Lower lobe of right lung (tissue), 2 donors: ENCODE results near the gene CTSL. TPM values are rescaled to one million over a fixed set of nuclear protein-coding genes. Genes with fewer than 3 reads are reported as not detected.

Experiments used
- ATAC-seq, 2 donors: fragments of 200-7000 bp; cut with Tn5 transposase; one replicate each; pipeline ENCODE4 v1.9.1; 2020 to 2022; ENCODE audit warnings: mild to moderate bottlenecking in 2 of 2, moderate library complexity in 2 of 2
- DNase-seq: peaks from one replicate; pipeline ENCODE4 v3.0.0-alpha.2; 2020
- H3K27ac ChIP-seq: fragments of 200-600 bp; one replicate; pipeline ENCODE4 v1.8.0; 2022
- H3K27me3 ChIP-seq: fragments of 200-600 bp; one replicate; pipeline ENCODE4 v1.8.0; 2022; ENCODE audit warnings: low read depth
- H3K36me3 ChIP-seq: fragments of 200-600 bp; one replicate; pipeline ENCODE4 v1.8.0; 2022; ENCODE audit warnings: mild to moderate bottlenecking
- H3K4me1 ChIP-seq: fragments of 200-600 bp; one replicate; pipeline ENCODE4 v1.8.0; 2022
- H3K4me3 ChIP-seq: fragments of 200-600 bp; one replicate; pipeline ENCODE4 v1.8.0; 2022; ENCODE audit warnings: mild to moderate bottlenecking
- H3K9me3 ChIP-seq: fragments of 200-600 bp; one replicate; pipeline ENCODE4 v1.8.0; 2022
- CTCF ChIP-seq: fragments of 200-600 bp; IDR thresholded peaks from one replicate; pipeline ENCODE4 v1.8.0; 2022; ENCODE audit warnings: antibody characterized with exemption, mild to moderate bottlenecking
- intact Hi-C: fragments of 100-400 bp; cut with DNase I; formaldehyde crosslinking; loops from one replicate; pipeline ENCODE4 v1.11.0; 2022
- total RNA-seq: library from RNA; stranded (reverse); fragmentation: NEBNext Ultra II Directional; extraction: Animal tissue kit (Norgen Biotek cat#: 25700); gene quantifications from one replicate; pipeline ENCODE4 v1.2.1, GENCODE V29; 2021
- donor health status: DM: no; HTN: yes; CAD: no; lungs with severe emphysema.

Gene CTSL
- total RNA-seq, 1 donor from 2014 or later = 208 TPM

- no peak for DNase-seq
- peak overlapping the region; percentile 90 for H3K27ac ChIP-seq
- peak in 1 of 2 donors; percentile 1 for ATAC-seq
- TF ChIP-seq CTCF = no peak
- peaks cover 31% of the 10 kb centered on the region for H3K4me1 ChIP-seq
- intact Hi-C loops = no loop called here
- H3K36me3 ChIP-seq = peaks cover 28% of the 10 kb centered on the region
- H3K9me3 ChIP-seq = no peaks in the 10 kb centered on the region
- H3K4me3 ChIP-seq = peak overlapping the region; percentile 70
- H3K27me3 ChIP-seq = no peaks in the 10 kb centered on the region
Measured at GRCh38 chr9:87725356-87725899, 491 bp upstream of the CTSL start.

- no peak overlapping the region for H3K4me3 ChIP-seq
- peaks cover 42% of the 10 kb centered on the region for H3K36me3 ChIP-seq
- intact Hi-C loops = no loop called here
- H3K9me3 ChIP-seq = no peaks in the 10 kb centered on the region
- TF ChIP-seq CTCF = no peak
- ATAC-seq = no peak
- no peaks in the 10 kb centered on the region for H3K27me3 ChIP-seq
- peaks cover 32% of the 10 kb centered on the region for H3K4me1 ChIP-seq
- H3K27ac ChIP-seq = no peak overlapping the region
- DNase-seq = no peak
Measured at GRCh38 chr9:87729246-87729645, 3.3 kb downstream of the CTSL start.

- no peak for TF ChIP-seq CTCF
- Histone ChIP-seq H3K27ac (no peak overlapping the region), H3K27me3 (no peaks in the 10 kb centered on the region), H3K4me1 (peaks cover 27% of the 10 kb centered on the region), H3K4me3 (no peak overlapping the region), H3K9me3 (no peaks in the 10 kb centered on the region), H3K36me3 (peaks cover 42% of the 10 kb centered on the region)
- DNase-seq (no peak), ATAC-seq (no peak)
- intact Hi-C loops = no loop called here
Measured at GRCh38 chr9:87731321-87731720, 5.4 kb downstream of the CTSL start.

- H3K9me3 ChIP-seq = no peaks in the 10 kb centered on the region
- H3K27ac ChIP-seq = no peak overlapping the region
- no peak overlapping the region for H3K4me3 ChIP-seq
- peaks cover 19% of the 10 kb centered on the region for H3K4me1 ChIP-seq
- no peak for ATAC-seq
- intact Hi-C loops = no loop called here
- DNase-seq = no peak
- H3K27me3 ChIP-seq = no peaks in the 10 kb centered on the region
- peaks cover 42% of the 10 kb centered on the region for H3K36me3 ChIP-seq
- no peak for TF ChIP-seq CTCF
Measured at GRCh38 chr9:87732344-87732743, 6.4 kb downstream of the CTSL start.

GRCh38 chr9:87732756-87733155, 6.8 kb downstream of the CTSL start:
- Histone ChIP-seq H3K4me3 (no peak overlapping the region), H3K36me3 (peaks cover 40% of the 10 kb centered on the region), H3K9me3 (no peaks in the 10 kb centered on the region), H3K4me1 (peaks cover 15% of the 10 kb centered on the region), H3K27me3 (no peaks in the 10 kb centered on the region), H3K27ac (no peak overlapping the region)
- DNase-seq (no peak), ATAC-seq (no peak)
- no peak for TF ChIP-seq CTCF
- intact Hi-C loops = no loop called here
